Activated B cell treated with CpG ODN at 0.5 μM for 24 hours (primary cell): ENCODE data around the gene DTNBP1. TPM values are rescaled to one million over a fixed set of nuclear protein-coding genes. Genes with fewer than 3 reads are reported as not detected.

Experiments
- ATAC-seq: fragments of 200-7000 bp; cut with Tn5 transposase; one replicate; pipeline ENCODE4 v1.10.0; 2021; ENCODE audit warnings: low read depth, mild to moderate bottlenecking, moderate library complexity
- CTCF ChIA-PET: fragments of 350-600 bp; sonication (Branson Sonifier 250); formaldehyde crosslinking; loops from one replicate; lab custom pipeline; 2021; ENCODE audit warnings: antibody characterized with exemption; lab: Charles Lee
- POLR2A ChIA-PET: fragments of 350-600 bp; sonication (Branson Sonifier 250); formaldehyde crosslinking; loops from one replicate; lab custom pipeline; 2021; ENCODE audit warnings: antibody characterized with exemption; lab: Charles Lee
- DNase-seq: peaks from one replicate; pipeline ENCODE4 v3.0.0; 2022
- H3K27ac Mint-ChIP-seq: one replicate; pipeline ENCODE4 v1.8.0; 2020; ENCODE audit warnings: mixed read lengths
- H3K27me3 Mint-ChIP-seq: one replicate; pipeline ENCODE4 v1.8.0; 2021; ENCODE audit warnings: mixed read lengths
- H3K36me3 Mint-ChIP-seq: one replicate; pipeline ENCODE4 v1.8.0; 2021; ENCODE audit warnings: low read depth, mixed read lengths
- H3K4me1 Mint-ChIP-seq: one replicate; pipeline ENCODE4 v1.8.0; 2021; ENCODE audit warnings: mixed read lengths
- H3K4me3 Mint-ChIP-seq: one replicate; pipeline ENCODE4 v1.8.0; 2020; ENCODE audit warnings: mild to moderate bottlenecking, mixed read lengths
- H3K9me3 Mint-ChIP-seq: one replicate; pipeline ENCODE4 v1.8.0; 2020; ENCODE audit warnings: mixed read lengths
- CTCF ChIP-seq: fragments of 200-600 bp; IDR thresholded peaks from one replicate; pipeline ENCODE4 v1.8.0; 2022; ENCODE audit warnings: antibody characterized with exemption, mild to moderate bottlenecking
- intact Hi-C: fragments of 100-400 bp; cut with micrococcal nuclease; formaldehyde crosslinking; loops from one replicate; pipeline ENCODE4 v1.15.1; 2024
- total RNA-seq: library from RNA; stranded (reverse); gene quantifications from 2 replicates; pipeline ENCODE4 v1.2.3, GENCODE V29; 2022

DTNBP1 gene
- total RNA-seq, 1 donor from 2014 or later: 50.3 TPM

DNA sequence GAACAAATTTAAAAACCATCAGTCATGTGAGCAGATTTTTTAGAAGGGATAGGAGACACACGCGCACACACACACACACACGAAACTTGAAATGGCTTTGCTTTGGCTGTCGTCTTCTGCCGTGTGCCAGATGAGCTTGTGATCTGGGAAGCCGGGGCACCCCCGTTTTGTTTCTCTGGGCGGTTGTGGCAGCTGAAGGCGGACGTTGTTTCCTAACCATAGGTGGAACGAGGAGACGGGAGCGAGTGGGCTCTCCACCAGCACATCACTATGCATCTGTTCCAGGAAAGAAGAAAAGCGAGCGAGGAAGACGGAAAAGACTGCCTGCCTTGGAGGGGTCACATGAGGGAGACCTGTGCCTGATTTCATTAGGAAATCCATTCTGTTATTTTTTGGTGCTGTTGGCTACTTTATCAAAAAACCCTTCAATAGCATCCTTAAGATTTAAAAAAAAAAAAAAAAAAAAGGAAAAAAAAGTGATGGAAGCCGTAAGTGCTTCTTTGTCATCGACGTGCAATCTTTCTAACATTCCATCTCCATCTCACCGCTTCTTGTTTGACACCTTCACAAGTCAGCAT lies 142.1 kb downstream of the DTNBP1 start:
- POLR2A ChIA-PET: no interaction called here
- no peak for TF ChIP-seq CTCF
- Mint-ChIP-seq H3K4me1 (peaks cover 8% of the 10 kb centered on the region), H3K27me3 (no peaks in the 10 kb centered on the region), H3K36me3 (peaks cover 97% of the 10 kb centered on the region), H3K4me3 (no peak overlapping the region), H3K27ac (peak overlapping the region; percentile 22), H3K9me3 (no peaks in the 10 kb centered on the region)
- intact Hi-C loops: loop anchor here (2.0 kb wide), 1 partner anchor 102 kb away; no protein-coding TSS in a partner anchor
- CTCF ChIA-PET: no interaction called here
- ATAC-seq (no peak), DNase-seq (no peak)

DNA sequence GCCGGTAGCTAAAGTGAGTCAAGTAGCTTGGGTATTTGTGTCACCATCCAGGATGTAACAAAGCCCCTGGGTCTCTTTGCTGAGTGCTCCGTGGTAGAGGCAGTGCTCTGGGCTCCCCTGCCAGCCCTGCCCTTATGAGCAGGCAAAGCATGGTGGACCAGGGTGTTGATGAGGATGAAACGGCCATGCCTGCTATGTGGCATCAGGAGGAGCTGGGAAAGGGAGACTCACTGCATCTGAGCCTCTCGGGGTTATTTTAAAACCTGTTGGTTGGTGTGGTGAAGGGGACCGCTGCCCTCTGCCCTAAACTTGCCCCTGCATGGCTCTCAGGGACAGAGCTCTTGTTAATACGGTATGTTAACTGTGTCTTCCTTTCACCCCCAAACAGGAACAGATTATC lies 143.1 kb downstream of the DTNBP1 start:
- DNase-seq: no peak
- Mint-ChIP-seq H3K9me3 (no peaks in the 10 kb centered on the region), H3K27ac (no peak overlapping the region), H3K4me3 (no peak overlapping the region), H3K36me3 (peaks cover 97% of the 10 kb centered on the region), H3K4me1 (no peaks in the 10 kb centered on the region), H3K27me3 (no peaks in the 10 kb centered on the region)
- no peak for ATAC-seq
- ChIA-PET CTCF (interaction anchor here (0.8 kb wide), 1 partner anchor 214 kb away, joined by 3 read pairs; no protein-coding TSS in a partner anchor), POLR2A (interaction anchor here (0.5 to 0.6 kb wide), 2 partner anchors 31 to 103 kb away, joined by 3 read pairs; no protein-coding TSS in a partner anchor)
- TF ChIP-seq CTCF: no peak
- intact Hi-C loops: loop anchor here (2.0 kb wide), 1 partner anchor 103 kb away; no protein-coding TSS in a partner anchor

GRCh38 chr6:15518878-15519277 lies 143.9 kb downstream of the DTNBP1 start:
- Mint-ChIP-seq H3K4me3 (no peak overlapping the region), H3K9me3 (no peaks in the 10 kb centered on the region), H3K27me3 (no peaks in the 10 kb centered on the region), H3K36me3 (peaks cover 99% of the 10 kb centered on the region), H3K27ac (peak overlapping the region; percentile 31), H3K4me1 (no peaks in the 10 kb centered on the region)
- TF ChIP-seq CTCF: no peak
- intact Hi-C loops: no loop called here
- POLR2A ChIA-PET: no interaction called here
- ATAC-seq (no peak), DNase-seq (no peak)
- CTCF ChIA-PET: interaction anchor here (0.8 kb wide), 1 partner anchor 213 kb away, joined by 3 read pairs; no protein-coding TSS in a partner anchor

- intact Hi-C loops: no loop called here
- ChIA-PET CTCF (no interaction called here), POLR2A (interaction anchor here (0.6 kb wide), 1 partner anchor 1886 kb away, joined by 8 read pairs; no protein-coding TSS in a partner anchor)
- Mint-ChIP-seq H3K4me1 (no peaks in the 10 kb centered on the region), H3K9me3 (no peaks in the 10 kb centered on the region), H3K27me3 (no peaks in the 10 kb centered on the region), H3K27ac (no peak overlapping the region), H3K4me3 (no peak overlapping the region), H3K36me3 (peaks cover 99% of the 10 kb centered on the region)
- DNase-seq (no peak), ATAC-seq (no peak)
- TF ChIP-seq CTCF: no peak
Observed at GRCh38 chr6:15518057-15518456, 144.8 kb downstream of the DTNBP1 start.

- intact Hi-C loops: no loop called here
- DNase-seq (no peak), ATAC-seq (no peak)
- Mint-ChIP-seq H3K27ac (no peak overlapping the region), H3K27me3 (no peaks in the 10 kb centered on the region), H3K4me1 (no peaks in the 10 kb centered on the region), H3K36me3 (peaks cover 99% of the 10 kb centered on the region), H3K9me3 (no peaks in the 10 kb centered on the region), H3K4me3 (no peak overlapping the region)
- TF ChIP-seq CTCF: no peak
- ChIA-PET CTCF (no interaction called here), POLR2A (interaction anchor here (0.6 kb wide), 1 partner anchor 1885 kb away, joined by 8 read pairs; no protein-coding TSS in a partner anchor)
Observed at GRCh38 chr6:15517600-15517999, 145.2 kb downstream of the DTNBP1 start.
